ENCODE measurements around the gene MARCHF11.

MARCHF11 gene

DNA sequence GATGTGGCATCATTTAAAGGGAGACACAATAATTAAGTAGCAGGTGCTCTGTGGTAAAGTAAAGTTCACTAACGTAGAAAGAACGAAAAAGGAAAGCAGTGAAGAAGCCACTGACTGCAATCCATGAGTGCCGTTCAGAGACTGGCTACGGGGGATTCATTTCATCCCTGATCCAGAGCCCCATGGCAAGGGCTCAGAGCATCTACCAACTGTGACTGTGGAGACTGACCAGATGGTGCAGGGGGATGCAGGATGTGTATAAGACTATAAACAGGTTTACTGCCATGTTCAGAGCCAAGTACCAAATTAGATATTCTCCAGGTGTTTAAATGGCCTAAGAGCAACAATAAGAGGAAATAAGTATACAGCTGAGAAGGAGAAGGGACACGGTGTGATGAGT lies 47.7 kb downstream of the MARCHF11 start:
- DNase-seq (ENCODE audit: low read depth), result no peak

- no peak for DNase-seq (ENCODE audit: low read depth)
Observed at GRCh38 chr5:16128944-16129343, 50.6 kb downstream of the MARCHF11 start.

GRCh38 chr5:16127865-16128544 lies 51.6 kb downstream of the MARCHF11 start:
- no peak for DNase-seq (ENCODE audit: low read depth)

DNA sequence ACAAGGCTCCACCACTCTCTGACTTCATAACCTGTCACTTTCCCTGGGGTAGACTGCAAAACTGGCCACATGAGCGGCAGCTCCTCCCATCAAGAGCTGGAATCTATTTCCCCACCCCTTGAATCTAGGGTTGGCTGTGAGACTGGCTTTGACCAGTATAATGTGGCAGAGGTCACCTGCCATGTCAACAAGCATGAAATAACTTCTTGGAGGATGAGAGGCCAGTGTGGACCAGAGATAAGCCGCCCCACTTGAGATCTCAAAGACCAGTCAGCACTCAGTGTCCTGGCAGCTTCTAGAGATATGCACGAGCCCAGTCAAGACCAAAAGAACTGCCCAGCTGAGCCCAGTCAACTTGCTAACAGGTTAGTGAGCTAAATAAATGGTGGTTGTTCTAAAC lies 59.0 kb downstream of the MARCHF11 start:
- DNase-seq (ENCODE audit: low read depth), result no peak

GRCh38 chr5:16119790-16120189 lies 59.8 kb downstream of the MARCHF11 start:
- DNase-seq (ENCODE audit: low read depth), result no peak

DNA sequence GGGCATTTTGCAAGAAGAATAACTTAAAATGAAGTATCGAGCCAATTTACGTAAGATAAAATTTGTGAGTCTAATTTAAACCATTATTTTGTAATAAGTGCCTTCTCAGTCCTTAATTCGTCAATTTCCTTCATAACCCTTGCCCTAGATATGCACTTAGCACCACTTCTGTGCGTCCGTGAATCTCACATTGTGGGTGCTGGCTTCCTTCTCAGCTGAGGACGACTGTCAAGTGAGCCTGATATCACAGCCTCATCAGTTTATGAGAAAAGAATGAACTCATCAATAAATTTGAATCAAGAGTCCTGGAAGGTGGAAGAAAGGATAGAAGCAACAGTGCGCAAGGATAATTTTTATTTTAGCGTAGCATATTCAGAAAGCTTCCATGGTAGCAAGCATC lies 64.5 kb downstream of the MARCHF11 start:
- DNase-seq (ENCODE audit: low read depth), result no peak

DNA sequence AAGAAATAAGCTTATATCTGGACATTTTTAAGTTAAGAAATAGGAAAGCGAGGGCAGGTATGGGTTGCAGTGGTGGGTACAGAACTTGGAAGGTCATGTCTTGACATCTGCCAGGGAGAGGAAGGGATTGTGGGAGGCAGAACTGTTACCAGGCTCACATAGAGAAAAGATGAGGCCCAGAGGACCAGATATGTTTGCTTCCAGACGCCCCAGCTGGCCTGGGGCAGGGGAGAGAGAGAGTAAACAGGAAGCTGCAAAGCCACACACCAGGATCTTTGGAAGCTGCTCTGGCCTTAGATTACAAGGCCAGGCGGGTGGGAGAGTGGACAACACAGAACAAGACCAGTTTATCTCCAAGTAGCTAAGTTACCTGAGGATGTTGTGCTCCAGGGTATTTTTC lies 71.2 kb downstream of the MARCHF11 start:
- no peak for DNase-seq (ENCODE audit: low read depth)

GRCh38 chr5:16104961-16105360 lies 74.6 kb downstream of the MARCHF11 start:
- no peak for DNase-seq (ENCODE audit: low read depth)

- no peak for DNase-seq (ENCODE audit: low read depth)
Observed at GRCh38 chr5:16095612-16096011, 84.0 kb downstream of the MARCHF11 start.

DNA sequence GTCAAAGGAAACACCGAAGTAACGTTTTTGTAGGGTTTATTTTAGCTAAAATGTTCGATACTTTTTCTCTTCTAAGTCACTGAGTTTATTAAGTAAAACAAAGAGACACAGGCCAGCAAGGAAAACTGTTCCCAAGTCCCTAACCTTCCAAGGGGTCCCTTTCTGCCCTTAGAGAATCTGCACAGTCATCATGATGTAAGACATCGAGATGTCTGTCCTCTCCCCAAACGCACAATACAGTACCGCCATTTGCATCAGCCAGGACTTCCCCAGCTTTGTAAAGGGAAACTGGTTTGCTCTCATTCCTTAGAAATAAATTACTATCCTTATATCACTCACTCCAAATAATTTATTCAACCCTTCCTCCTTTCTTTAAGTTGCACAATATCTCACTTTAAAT lies 89.3 kb downstream of the MARCHF11 start:
- no peak for DNase-seq (ENCODE audit: low read depth)

GRCh38 chr5:16082982-16083381 lies 96.6 kb downstream of the MARCHF11 start:
- DNase-seq (ENCODE audit: low read depth), result no peak

GRCh38 chr5:16082053-16082452 lies 97.5 kb downstream of the MARCHF11 start:
- no peak for DNase-seq (ENCODE audit: low read depth)

- DNase-seq (ENCODE audit: low read depth), result no peak
Observed at GRCh38 chr5:16081376-16081955, 98.1 kb downstream of the MARCHF11 start.

DNA sequence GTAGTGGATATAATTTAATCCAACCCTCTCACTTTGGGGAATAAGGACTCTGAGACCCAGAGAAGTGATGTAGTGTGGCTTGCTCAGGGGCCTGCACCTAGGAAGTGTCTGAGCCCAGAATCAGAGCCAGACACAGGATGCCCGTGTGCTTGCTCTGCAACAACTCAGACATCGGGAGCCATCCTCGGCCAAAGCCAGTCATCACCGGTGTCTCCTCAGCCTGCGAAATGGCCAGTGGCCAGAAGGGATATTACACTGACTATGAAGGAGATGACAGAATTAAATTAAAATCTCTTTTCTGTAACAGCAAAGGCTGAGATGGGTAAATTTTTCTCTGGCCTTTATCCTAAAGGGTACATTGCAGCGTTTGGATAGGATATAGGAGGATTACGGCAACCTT lies 102.9 kb downstream of the MARCHF11 start:
- DNase-seq (ENCODE audit: low read depth), result no peak

DNA sequence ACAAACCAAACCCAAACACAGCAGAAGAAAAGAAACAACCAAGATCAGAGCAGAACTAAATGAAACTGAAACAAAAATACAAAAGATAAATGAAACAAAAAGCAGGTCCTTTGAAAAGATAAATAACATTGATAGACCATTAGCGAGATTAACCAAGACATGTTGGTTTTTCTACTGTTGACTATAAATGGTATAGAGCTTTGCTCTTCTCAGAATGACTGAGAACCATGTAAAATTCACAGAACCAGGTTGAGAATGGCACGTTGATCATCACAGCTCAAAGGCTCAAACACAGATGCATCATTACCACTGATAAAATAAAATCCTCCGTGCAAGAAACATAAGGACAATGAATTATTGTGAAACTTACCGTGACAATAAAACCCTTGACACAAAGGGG lies 105.2 kb downstream of the MARCHF11 start:
- DNase-seq (ENCODE audit: low read depth), result no peak

GRCh38 chr5:16072616-16073015 lies 107.0 kb downstream of the MARCHF11 start:
- no peak for DNase-seq (ENCODE audit: low read depth)

- no peak for DNase-seq (ENCODE audit: low read depth)
Observed at GRCh38 chr5:16067415-16067814, 112.2 kb downstream of the MARCHF11 start.

DNA sequence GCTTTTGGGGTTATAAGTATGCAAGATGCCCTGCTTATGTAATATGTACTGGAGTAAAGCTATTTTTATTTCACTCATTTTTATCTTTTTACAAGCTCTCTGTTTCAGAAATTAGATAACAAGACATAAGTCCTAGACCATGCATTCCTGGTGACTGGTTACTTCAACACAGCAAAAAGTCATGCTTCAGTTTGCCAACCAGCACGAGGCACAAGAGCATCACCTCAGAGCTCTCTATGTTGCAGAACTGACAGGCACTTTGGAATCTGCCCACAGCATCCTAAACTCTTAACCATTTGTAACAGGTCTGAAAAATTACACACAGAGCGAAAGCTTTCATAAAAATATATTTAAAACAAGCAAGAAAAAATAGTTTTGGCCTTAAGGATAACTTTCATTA lies 112.8 kb downstream of the MARCHF11 start:
- DNase-seq (ENCODE audit: low read depth), result no peak

DNA sequence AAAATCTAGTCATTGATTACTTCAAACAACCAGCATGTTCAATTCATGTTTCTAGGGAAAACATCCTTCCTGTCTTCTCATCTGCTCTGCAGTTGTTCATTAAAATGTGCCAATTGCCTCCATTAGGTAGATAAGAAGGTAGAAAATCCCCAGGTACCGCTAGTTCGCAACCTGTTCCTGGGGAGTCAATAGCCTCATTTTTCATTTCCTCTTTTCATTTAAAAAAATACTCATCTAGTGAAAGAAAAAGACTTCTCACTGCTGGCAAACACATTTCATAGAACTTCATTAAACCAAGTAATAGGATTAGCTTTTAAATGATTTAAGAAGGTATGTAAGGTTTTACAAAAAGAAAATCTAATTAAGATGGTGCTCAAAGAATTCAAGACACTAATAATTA lies 113.3 kb downstream of the MARCHF11 start:
- no peak for DNase-seq (ENCODE audit: low read depth)

GRCh38 chr5:16065831-16066230 lies 113.8 kb downstream of the MARCHF11 start:
- no peak for DNase-seq (ENCODE audit: low read depth)

GRCh38 chr5:16064135-16064893 lies 115.3 kb downstream of the MARCHF11 start:
- DNase-seq (ENCODE audit: low read depth), result no peak

- DNase-seq (ENCODE audit: low read depth), result no peak
Observed at GRCh38 chr5:16061163-16061562, 118.4 kb downstream of the MARCHF11 start.

DNA sequence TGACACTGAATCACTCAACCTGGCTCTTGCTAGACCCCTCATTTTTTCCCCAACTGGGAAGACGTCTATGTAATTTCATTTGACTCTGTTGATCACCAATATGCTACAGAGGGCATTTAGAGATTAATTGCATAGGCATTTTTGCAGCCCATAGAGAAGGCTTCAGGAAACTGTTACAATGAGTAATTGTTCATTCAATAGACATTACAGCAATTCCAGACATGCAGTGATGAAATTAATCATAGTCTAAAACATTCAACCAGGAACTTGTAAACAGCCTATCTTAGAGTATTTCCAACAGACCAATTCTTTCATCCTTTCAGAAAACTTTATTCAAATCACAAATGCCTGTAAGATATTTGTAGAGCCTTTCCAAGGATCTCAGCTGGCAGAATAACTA lies 122.3 kb downstream of the MARCHF11 start:
- DNase-seq (ENCODE audit: low read depth), result no peak

Data from activated T-helper 9 cell treated with anti-CD3 and anti-CD28 coated beads, Interleukin-2, amount 50 U/mL, for 16 hours (primary cell).